ENCODE data around the gene CASP8AP2. TPM values are rescaled to one million over a fixed set of nuclear protein-coding genes. Genes with fewer than 3 reads are reported as not detected.

The CASP8AP2 gene
- total RNA-seq = 10.7 and 14.0 TPM in 2 replicates

DNA sequence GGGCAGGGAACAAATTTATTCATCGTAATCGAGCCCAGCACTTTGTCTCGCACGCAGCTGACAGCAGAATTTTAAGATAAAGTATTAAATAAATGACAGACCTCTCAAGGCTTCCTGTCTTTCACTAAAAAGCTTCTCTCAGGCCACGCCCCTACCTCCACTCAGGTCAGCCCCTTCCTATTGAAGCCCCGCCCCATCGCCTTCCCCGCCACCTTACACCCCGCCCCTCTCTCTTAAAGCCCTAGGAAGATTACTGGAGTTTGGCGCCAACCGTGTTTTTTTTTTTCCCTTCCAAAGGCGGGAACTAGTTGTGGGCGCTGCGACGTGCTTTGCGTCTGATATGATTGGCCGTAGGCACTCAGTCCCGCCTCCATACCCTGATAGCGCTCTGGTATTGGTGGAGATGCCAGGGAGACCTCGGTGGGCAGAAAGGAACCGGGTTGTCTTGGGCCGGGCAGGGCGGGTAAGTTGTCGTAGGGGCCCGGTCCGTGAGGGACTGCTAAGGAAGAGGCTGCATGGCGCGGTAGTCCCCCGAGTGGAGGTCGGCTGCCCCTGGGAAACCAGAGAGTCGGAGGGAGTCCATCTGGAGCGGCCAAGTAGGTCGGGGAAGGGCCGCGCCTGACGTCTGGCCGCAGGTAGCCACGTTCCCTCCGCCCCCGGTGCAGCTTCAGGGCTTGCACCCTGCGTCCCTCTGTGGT lies at the start of gene CASP8AP2:
CASP8AP2 (plus strand) TSS at position 409 of the 698 bp plus-strand sequence.

GRCh38 chr6:89819336-89820130 lies 10.1 kb upstream of the CASP8AP2 start, which contains the start of gene MDN1:
MDN1 (minus strand) TSS chr6:89819794; CDS start chr6:89819607, 187 bp downstream.

GRCh38 chr6:89894169-89894568 lies 64.5 kb downstream of the CASP8AP2 start, which contains the start of gene GJA10:
GJA10 (plus strand) TSS chr6:89894469; CDS start chr6:89894469, 0 bp downstream.

Small RNAs within 50 kb of the gene (small RNA-seq; reads per million reads assigned to genes)
- gene DNAJC19P6 (not detected), gene RF00019 (not detected)

Other genes starting within 250 kb of the CASP8AP2 start
- 18.5 and 27.4 TPM in 2 replicates for gene LYRM2, start 191.1 kb upstream of the CASP8AP2 start, total RNA-seq
- gene MDN1, start 10.1 kb upstream of the CASP8AP2 start, total RNA-seq = 19.1 and 25.5 TPM in 2 replicates
- not detected in 2 replicates for gene GJA10, start 64.6 kb downstream of the CASP8AP2 start, total RNA-seq